Measurements from ENCODE around the gene TBC1D1. TPM values are rescaled to one million over a fixed set of nuclear protein-coding genes. Genes with fewer than 3 reads are reported as not detected.

The TBC1D1 gene
- total and polyA plus RNA-seq, 5 donors = 86.7 to 134 (median 116) TPM

GRCh38 chr4:37978248-37978924 lies 87.5 kb downstream of the TBC1D1 start:
- peak overlapping the region; percentile 95 for H3K27ac ChIP-seq (ENCODE audit: low read length)
- H3K4me1 ChIP-seq (ENCODE audit: control insufficient read depth, insufficient read depth, low read length) = peaks cover 14% of the 10 kb centered on the region
- WGBS = 33% methylated on average over 11 of the region's 11 CpGs
- intact Hi-C loops (cut with DNase I) = loop anchor here in 3 of 4 donors (5.0 to 10.0 kb wide), 3 partner anchors 86 to 174 kb away; partner anchors contain the start of genes PGM2 (in 1 of the 3) and TBC1D1 (in 1 of the 3)
- no peaks in the 10 kb centered on the region for H3K9me3 ChIP-seq (ENCODE audit: control insufficient read depth, low read length)
- no peaks in the 10 kb centered on the region for H3K27me3 ChIP-seq (ENCODE audit: control insufficient read depth, insufficient read depth)
- DNase-seq = peak in 1 of 3 donors; percentile 65
- peak in 1 of 2 donors; percentile 38 for ATAC-seq
- H3K4me3 ChIP-seq (ENCODE audit: low read length) = peak overlapping the region; percentile 95

GRCh38 chr4:37980246-37980645 lies 89.4 kb downstream of the TBC1D1 start:
- 92% methylated on average over 1 of the region's 1 CpG for WGBS
- H3K9me3 ChIP-seq (ENCODE audit: control insufficient read depth, low read length) = no peaks in the 10 kb centered on the region
- ATAC-seq (no peak), DNase-seq (no peak)
- no peak overlapping the region for H3K4me3 ChIP-seq (ENCODE audit: low read length)
- intact Hi-C loops (cut with DNase I) = no loop called here
- no peaks in the 10 kb centered on the region for H3K27me3 ChIP-seq (ENCODE audit: control insufficient read depth, insufficient read depth)
- H3K27ac ChIP-seq (ENCODE audit: low read length) = no peak overlapping the region
- peaks cover 12% of the 10 kb centered on the region for H3K4me1 ChIP-seq (ENCODE audit: control insufficient read depth, insufficient read depth, low read length)

GRCh38 chr4:37981425-37981824 lies 90.5 kb downstream of the TBC1D1 start:
- H3K4me3 ChIP-seq (ENCODE audit: low read length) = no peak overlapping the region
- no peak for ATAC-seq
- H3K4me1 ChIP-seq (ENCODE audit: control insufficient read depth, insufficient read depth, low read length) = peaks cover 11% of the 10 kb centered on the region
- intact Hi-C loops (cut with DNase I) = no loop called here
- no peak overlapping the region for H3K27ac ChIP-seq (ENCODE audit: low read length)
- 61% methylated on average over 4 of the region's 4 CpGs for WGBS
- H3K27me3 ChIP-seq (ENCODE audit: control insufficient read depth, insufficient read depth) = no peaks in the 10 kb centered on the region
- no peaks in the 10 kb centered on the region for H3K9me3 ChIP-seq (ENCODE audit: control insufficient read depth, low read length)
- no peak for DNase-seq

- WGBS = 60% methylated on average over 7 of the region's 7 CpGs
- no peak overlapping the region for H3K4me3 ChIP-seq (ENCODE audit: low read length)
- no peaks in the 10 kb centered on the region for H3K9me3 ChIP-seq (ENCODE audit: control insufficient read depth, low read length)
- no peak for DNase-seq
- H3K27me3 ChIP-seq (ENCODE audit: control insufficient read depth, insufficient read depth) = no peaks in the 10 kb centered on the region
- H3K27ac ChIP-seq (ENCODE audit: low read length) = peak overlapping the region; percentile 53
- H3K4me1 ChIP-seq (ENCODE audit: control insufficient read depth, insufficient read depth, low read length) = peaks cover 10% of the 10 kb centered on the region
- intact Hi-C loops (cut with DNase I) = no loop called here
- no peak for ATAC-seq
Observed at GRCh38 chr4:37981844-37982720, 91.2 kb downstream of the TBC1D1 start.

- H3K4me3 ChIP-seq (ENCODE audit: low read length) = no peak overlapping the region
- no peaks in the 10 kb centered on the region for H3K27me3 ChIP-seq (ENCODE audit: control insufficient read depth, insufficient read depth)
- H3K9me3 ChIP-seq (ENCODE audit: control insufficient read depth, low read length) = no peaks in the 10 kb centered on the region
- no peak for DNase-seq
- ATAC-seq = peak in 1 of 2 donors; percentile 24
- WGBS = 75% methylated on average over 5 of the region's 5 CpGs
- H3K4me1 ChIP-seq (ENCODE audit: control insufficient read depth, insufficient read depth, low read length) = peaks cover 10% of the 10 kb centered on the region
- intact Hi-C loops (cut with DNase I) = no loop called here
- no peak overlapping the region for H3K27ac ChIP-seq (ENCODE audit: low read length)
Observed at GRCh38 chr4:37982736-37983135, 91.9 kb downstream of the TBC1D1 start.

GRCh38 chr4:37983951-37984350 lies 93.1 kb downstream of the TBC1D1 start:
- intact Hi-C loops (cut with DNase I) = no loop called here
- no peaks in the 10 kb centered on the region for H3K27me3 ChIP-seq (ENCODE audit: control insufficient read depth, insufficient read depth)
- H3K27ac ChIP-seq (ENCODE audit: low read length) = no peak overlapping the region
- no peaks in the 10 kb centered on the region for H3K9me3 ChIP-seq (ENCODE audit: control insufficient read depth, low read length)
- ATAC-seq (no peak), DNase-seq (no peak)
- no peak overlapping the region for H3K4me3 ChIP-seq (ENCODE audit: low read length)
- WGBS = 96% methylated on average over 1 of the region's 1 CpG
- peaks cover 11% of the 10 kb centered on the region for H3K4me1 ChIP-seq (ENCODE audit: control insufficient read depth, insufficient read depth, low read length)

GRCh38 chr4:37985730-37986275 lies 94.9 kb downstream of the TBC1D1 start:
- 61% methylated on average over 3 of the region's 3 CpGs for WGBS
- Histone ChIP-seq H3K4me1 (ENCODE audit: control insufficient read depth, insufficient read depth, low read length) (peaks cover 12% of the 10 kb centered on the region), H3K27me3 (ENCODE audit: control insufficient read depth, insufficient read depth) (no peaks in the 10 kb centered on the region), H3K9me3 (ENCODE audit: control insufficient read depth, low read length) (no peaks in the 10 kb centered on the region), H3K4me3 (ENCODE audit: low read length) (no peak overlapping the region), H3K27ac (ENCODE audit: low read length) (no peak overlapping the region)
- DNase-seq (no peak), ATAC-seq (no peak)
- intact Hi-C loops (cut with DNase I) = no loop called here

GRCh38 chr4:37988670-37989069 lies 97.8 kb downstream of the TBC1D1 start:
- DNase-seq (no peak), ATAC-seq (no peak)
- Histone ChIP-seq H3K27me3 (ENCODE audit: control insufficient read depth, insufficient read depth) (no peaks in the 10 kb centered on the region), H3K4me1 (ENCODE audit: control insufficient read depth, insufficient read depth, low read length) (peaks cover 9% of the 10 kb centered on the region), H3K4me3 (ENCODE audit: low read length) (no peak overlapping the region), H3K9me3 (ENCODE audit: control insufficient read depth, low read length) (no peaks in the 10 kb centered on the region), H3K27ac (ENCODE audit: low read length) (peak overlapping the region; percentile 58)
- WGBS = 78% methylated on average over 5 of the region's 5 CpGs
- intact Hi-C loops (cut with DNase I) = no loop called here

GRCh38 chr4:37989398-37990260 lies 98.7 kb downstream of the TBC1D1 start:
- DNase-seq = no peak
- peak overlapping the region; percentile 89 for H3K27ac ChIP-seq (ENCODE audit: low read length)
- H3K27me3 ChIP-seq (ENCODE audit: control insufficient read depth, insufficient read depth) = no peaks in the 10 kb centered on the region
- no peak overlapping the region for H3K4me3 ChIP-seq (ENCODE audit: low read length)
- H3K9me3 ChIP-seq (ENCODE audit: control insufficient read depth, low read length) = no peaks in the 10 kb centered on the region
- intact Hi-C loops (cut with DNase I) = no loop called here
- peaks cover 12% of the 10 kb centered on the region for H3K4me1 ChIP-seq (ENCODE audit: control insufficient read depth, insufficient read depth, low read length)
- ATAC-seq = peak; percentile 57 to 85
- 61% methylated on average over 8 of the region's 8 CpGs for WGBS

GRCh38 chr4:37990731-37991245 lies 99.9 kb downstream of the TBC1D1 start:
- intact Hi-C loops (cut with DNase I) = no loop called here
- Histone ChIP-seq H3K27me3 (ENCODE audit: control insufficient read depth, insufficient read depth) (no peaks in the 10 kb centered on the region), H3K4me3 (ENCODE audit: low read length) (no peak overlapping the region), H3K4me1 (ENCODE audit: control insufficient read depth, insufficient read depth, low read length) (peaks cover 17% of the 10 kb centered on the region), H3K27ac (ENCODE audit: low read length) (no peak overlapping the region), H3K9me3 (ENCODE audit: control insufficient read depth, low read length) (no peaks in the 10 kb centered on the region)
- WGBS = 79% methylated on average over 5 of the region's 5 CpGs
- no peak for ATAC-seq
- no peak for DNase-seq
